SH-SY5Y (cell line): ENCODE results near the gene DSCAM.

Source experiments
- GATA2 ChIP-seq: IDR thresholded peaks from 2 replicates; pipeline ENCODE4 v1.6.1; 2011; ENCODE audit warnings: mild to moderate bottlenecking, low read depth, low read length
- GATA3 ChIP-seq: IDR thresholded peaks from 2 replicates; pipeline ENCODE4 v1.6.1; 2011; ENCODE audit warnings: low read depth, mild to moderate bottlenecking, low read length, moderate library complexity

Gene DSCAM

GRCh38 chr21:40324389-40324788 is 522.6 kb downstream of the DSCAM start:
- TF ChIP-seq GATA2 (no peak), GATA3 (no peak)

DNA sequence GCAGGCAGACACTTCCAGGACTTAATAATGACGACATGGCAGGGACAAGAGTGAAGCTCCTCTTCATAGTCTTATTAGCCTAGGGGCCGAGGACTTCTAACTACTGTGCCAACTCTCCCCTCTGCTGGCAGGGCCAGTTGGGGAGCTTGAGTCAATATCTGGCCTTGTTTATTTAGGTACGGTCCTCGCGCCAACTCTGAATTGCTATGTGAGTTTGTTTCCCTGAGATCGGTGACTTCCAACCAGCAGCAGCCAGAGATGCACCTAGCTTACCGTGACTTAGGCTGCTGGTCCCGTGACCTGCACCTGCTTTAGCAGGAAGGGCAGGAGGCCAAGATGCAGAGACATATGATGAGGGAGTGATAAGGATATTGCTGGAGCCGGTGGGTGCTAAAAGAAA is 528.6 kb downstream of the DSCAM start:
- TF ChIP-seq GATA3 (no peak), GATA2 (no peak)

DNA sequence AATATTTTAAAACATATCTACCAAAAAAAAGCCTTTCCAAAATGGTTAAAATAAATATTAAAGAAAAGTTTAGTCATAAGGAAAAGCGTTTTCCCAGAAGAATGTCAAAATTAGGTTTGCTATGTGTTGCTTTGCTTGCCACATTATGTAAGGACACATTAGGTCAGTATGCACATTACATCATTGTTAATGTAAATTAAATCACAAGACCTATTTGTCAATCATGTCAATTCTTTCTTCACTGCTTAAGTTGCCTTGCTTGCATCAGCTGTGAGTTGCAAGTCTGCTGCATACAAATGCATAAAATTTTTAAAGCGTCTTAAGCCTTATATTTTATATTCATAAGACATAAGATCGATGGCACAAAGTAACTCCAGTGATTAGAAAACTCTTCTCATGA is 530.9 kb downstream of the DSCAM start:
- TF ChIP-seq GATA2 (no peak), GATA3 (no peak)

- no peak for TF ChIP-seq GATA3
Measured at GRCh38 chr21:40315626-40316025, 531.3 kb downstream of the DSCAM start.

DNA sequence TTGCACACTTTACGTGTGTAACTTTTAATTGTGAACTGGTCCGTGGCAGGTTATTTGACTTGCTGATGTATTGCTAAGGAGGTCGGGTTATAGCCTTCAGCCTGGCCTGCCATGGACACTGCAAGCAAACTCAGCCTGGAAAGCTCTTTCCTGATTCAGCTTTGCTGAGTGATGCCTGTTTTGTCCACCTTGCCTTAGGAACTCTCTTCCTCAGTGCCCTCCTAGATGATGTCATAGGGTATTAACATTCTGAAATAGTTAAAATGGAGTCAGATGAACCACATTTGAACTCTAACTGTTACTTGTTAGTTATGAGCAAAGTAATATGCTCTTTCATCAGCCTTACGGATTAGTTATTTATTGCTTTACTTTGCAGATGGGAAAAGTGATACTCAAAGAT is 533.7 kb downstream of the DSCAM start:
- TF ChIP-seq GATA3 (no peak), GATA2 (no peak)

DNA sequence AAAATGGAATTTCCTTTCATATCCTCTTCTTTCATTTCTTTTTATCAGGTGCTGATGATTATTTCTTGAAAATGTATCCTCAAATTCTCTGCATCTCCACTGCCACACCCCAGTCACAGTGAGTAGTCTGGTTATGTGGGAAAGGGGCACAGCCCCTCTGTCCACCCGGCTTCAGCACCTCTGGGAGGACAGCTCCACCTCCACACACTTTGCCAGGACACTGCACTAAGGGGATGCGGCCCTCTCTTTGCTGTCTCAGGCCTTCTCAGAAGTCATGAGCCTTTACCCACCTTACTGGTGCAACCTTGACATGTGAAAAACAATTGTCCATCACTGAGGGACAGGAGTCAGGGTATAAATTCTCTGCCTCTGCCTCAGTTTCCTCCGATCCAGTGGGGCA is 546.7 kb downstream of the DSCAM start:
- TF ChIP-seq GATA3, result no peak
- TF ChIP-seq GATA2, result no peak

DNA sequence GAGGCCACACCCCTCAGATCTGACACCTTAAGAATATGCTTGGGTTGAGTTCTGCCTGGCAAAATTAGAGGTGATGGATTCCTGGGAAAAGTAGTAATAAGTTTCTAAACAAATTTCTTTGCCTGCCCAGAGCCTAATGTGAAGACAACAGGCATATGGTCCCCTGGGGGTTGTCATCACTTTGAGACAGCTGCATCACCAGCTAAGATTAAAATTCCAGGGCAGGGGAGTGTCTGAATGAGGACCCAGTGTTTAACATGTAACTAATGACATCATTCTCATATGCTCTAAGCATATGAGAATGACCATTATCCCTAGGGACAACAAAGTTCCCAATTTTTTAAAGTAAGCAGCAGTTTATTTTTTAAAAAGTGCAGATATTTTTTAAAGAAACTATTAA is 547.5 kb downstream of the DSCAM start:
- TF ChIP-seq GATA3, result no peak
- TF ChIP-seq GATA2, result no peak

GRCh38 chr21:40294345-40294744 is 552.6 kb downstream of the DSCAM start:
- TF ChIP-seq GATA2 (no peak), GATA3 (no peak)

- no peak for TF ChIP-seq GATA3
- TF ChIP-seq GATA2, result no peak
Measured at GRCh38 chr21:40291560-40291959, 555.4 kb downstream of the DSCAM start.

GRCh38 chr21:40284409-40284808 is 562.5 kb downstream of the DSCAM start:
- TF ChIP-seq GATA2 (no peak), GATA3 (no peak)

- TF ChIP-seq GATA2 (no peak), GATA3 (no peak)
Measured at GRCh38 chr21:40282912-40283886, 563.8 kb downstream of the DSCAM start.

GRCh38 chr21:40278345-40278744 is 568.6 kb downstream of the DSCAM start:
- TF ChIP-seq GATA2 (no peak), GATA3 (no peak)

DNA sequence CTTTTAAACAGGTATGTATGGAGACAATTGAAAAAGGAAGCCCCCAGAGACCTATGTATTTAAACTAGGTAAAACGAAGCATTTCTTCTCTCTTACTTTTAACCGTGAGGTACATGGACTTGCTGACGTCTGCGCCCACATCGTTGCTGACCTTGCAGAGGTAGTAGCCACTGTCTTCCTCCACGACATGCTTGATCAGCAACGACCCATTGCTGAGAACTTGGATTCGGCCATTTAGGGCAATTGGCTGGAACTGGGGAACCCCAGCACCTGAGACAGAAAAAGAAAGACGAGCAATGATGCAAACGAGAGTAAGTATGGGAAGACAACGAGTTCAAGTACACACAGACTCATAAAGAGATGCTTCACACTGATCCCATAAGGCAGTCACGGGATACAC is 571.0 kb downstream of the DSCAM start:
- TF ChIP-seq GATA2 (no peak), GATA3 (no peak)

DNA sequence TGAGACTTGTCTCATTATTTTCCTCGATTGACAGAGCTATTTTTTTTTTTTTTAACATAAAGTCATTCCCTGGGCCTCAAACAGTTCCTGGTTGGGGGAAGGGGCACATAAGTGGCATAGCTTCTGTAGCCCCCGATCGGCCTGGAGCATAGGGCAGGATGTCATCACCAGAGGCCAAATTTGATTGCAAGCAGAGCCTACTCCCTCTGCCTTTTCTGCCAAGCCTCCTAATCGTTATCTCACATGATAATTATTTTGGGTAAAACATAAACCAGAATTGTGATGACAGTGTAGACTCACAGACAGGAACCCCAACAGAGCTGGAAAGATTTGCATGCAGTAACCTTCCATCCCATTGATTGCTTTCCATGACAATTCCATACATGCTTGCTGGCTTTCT is 574.9 kb downstream of the DSCAM start:
- TF ChIP-seq GATA3, result 0 out of 2 replicates have a peak, but pooled peaks have one; percentile 41
- TF ChIP-seq GATA2, result peak; percentile 85

- TF ChIP-seq GATA2, result no peak
- TF ChIP-seq GATA3, result no peak
Measured at GRCh38 chr21:40271164-40271563, 575.8 kb downstream of the DSCAM start.
